ENCODE results near the gene TBX1. TPM values are rescaled to one million over a fixed set of nuclear protein-coding genes. Genes with fewer than 3 reads are reported as not detected.

Gene TBX1
- total RNA-seq, 2 experiments from 2014 or later, result 0.23 TPM; not detected in 1

- intact Hi-C loops (cut with micrococcal nuclease; ENCODE audit: unreplicated experiment), result no loop called here
- Histone ChIP-seq H3K4me2 (ENCODE audit: low read length) (no peak overlapping the region), H3K4me1 (ENCODE audit: insufficient read depth, low read length, poor library complexity, severe bottlenecking) (no peaks in the 10 kb centered on the region), H4K20me1 (ENCODE audit: insufficient read depth, low read length) (no peaks in the 10 kb centered on the region), H3K9me2 (ENCODE audit: insufficient read depth, low read length) (no peaks in the 10 kb centered on the region), H3K9me3 (ENCODE audit: low read length) (no peaks in the 10 kb centered on the region), H2AFZ (ENCODE audit: low read length) (no peak overlapping the region), H3K27ac (ENCODE audit: low read depth, low read length, poor library complexity, severe bottlenecking) (no peak overlapping the region), H3K4me3 (ENCODE audit: low read depth, low read length, poor library complexity, severe bottlenecking) (no peak overlapping the region), H3K79me2 (ENCODE audit: insufficient read depth, low read depth, low read length) (no peaks in the 10 kb centered on the region), H3K36me3 (ENCODE audit: insufficient read depth, low read length) (no peaks in the 10 kb centered on the region)
- POLR2A ChIA-PET, result no interaction called here
- TF ChIP-seq EZH2phosphoT487 (IDR thresholded peaks at IDR 0.05; ENCODE audit: borderline replicate concordance, low read depth, low read length) (no peak), CTCF (conservative IDR thresholded peaks at IDR 0.05; ENCODE audit: low read length) (no peak)
- no TSS peak for BruUV-seq (replicated peaks)
- DNase-seq (ENCODE audit: low spot score), result no peak
- CTCF ChIA-PET (ENCODE audit: unreplicated experiment), result no interaction called here
Measured at GRCh38 chr22:19806213-19807160, 45.9 kb downstream of the TBX1 start.

GRCh38 chr22:19807161-19807913 is 46.8 kb downstream of the TBX1 start:
- no peaks in the 10 kb centered on the region for H3K9me3 ChIP-seq (ENCODE audit: low read length)
- H3K4me2 ChIP-seq (ENCODE audit: low read length), result no peak overlapping the region
- POLR2A ChIA-PET, result interaction anchor here (0.6 kb wide), 1 partner anchor 14 kb away, joined by 7 read pairs; no protein-coding TSS in a partner anchor
- H2AFZ ChIP-seq (ENCODE audit: low read length), result no peak overlapping the region
- H4K20me1 ChIP-seq (ENCODE audit: insufficient read depth, low read length), result no peaks in the 10 kb centered on the region
- TF ChIP-seq EZH2phosphoT487 (IDR thresholded peaks at IDR 0.05; ENCODE audit: borderline replicate concordance, low read depth, low read length), result no peak
- TF ChIP-seq CTCF (conservative IDR thresholded peaks at IDR 0.05; ENCODE audit: low read length), result no peak
- H3K4me1 ChIP-seq (ENCODE audit: insufficient read depth, low read length, poor library complexity, severe bottlenecking), result no peaks in the 10 kb centered on the region
- H3K79me2 ChIP-seq (ENCODE audit: insufficient read depth, low read depth, low read length), result no peaks in the 10 kb centered on the region
- DNase-seq (ENCODE audit: low spot score), result no peak
- H3K36me3 ChIP-seq (ENCODE audit: insufficient read depth, low read length), result no peaks in the 10 kb centered on the region
- intact Hi-C loops (cut with micrococcal nuclease; ENCODE audit: unreplicated experiment), result no loop called here
- no peaks in the 10 kb centered on the region for H3K9me2 ChIP-seq (ENCODE audit: insufficient read depth, low read length)
- BruUV-seq (replicated peaks), result no TSS peak
- H3K27ac ChIP-seq (ENCODE audit: low read depth, low read length, poor library complexity, severe bottlenecking), result no peak overlapping the region
- no peak overlapping the region for H3K4me3 ChIP-seq (ENCODE audit: low read depth, low read length, poor library complexity, severe bottlenecking)
- CTCF ChIA-PET (ENCODE audit: unreplicated experiment), result no interaction called here
